ENCODE data around the gene LARP7.
"Not testable (repeated sequence)": the region's sequence is repeated elsewhere in the genome, so short reads cannot be mapped to it uniquely, and the experiment has no call there.

- TF ChIP-seq YY1 (IDR thresholded peaks at IDR 0.05; ENCODE audit: insufficient read depth, insufficient read length); SUZ12 (IDR thresholded peaks at IDR 0.05; ENCODE audit: extremely low read depth, insufficient read depth, insufficient read length); ZNF274 (IDR thresholded peaks at IDR 0.05; ENCODE audit: low read depth, low read length): not testable (repeated sequence)
These were observed 24.1 kb upstream of the LARP7 start for GRCh38 chr4:112612814-112613213.

All from NT2/D1 (cell line).